HG03457 (cell line): ENCODE data around the gene RPTOR.

Experiments used
- ATAC-seq: cut with Tn5 transposase; IDR thresholded peaks from one replicate; pipeline ENCODE4 v1.9.1; 2021; ENCODE audit warnings: moderate number of reproducible peaks; ENCODE audit not compliant: unreplicated experiment

Gene RPTOR

GRCh38 chr17:80836658-80836965 is 292.0 kb downstream of the RPTOR start:
- no peak for ATAC-seq

GRCh38 chr17:80836971-80837481 is 292.4 kb downstream of the RPTOR start:
- ATAC-seq: no peak

GRCh38 chr17:80837711-80838110 is 293.1 kb downstream of the RPTOR start:
- no peak for ATAC-seq

- ATAC-seq: no peak
These were observed 293.8 kb downstream of the RPTOR start for GRCh38 chr17:80838311-80839025.

GRCh38 chr17:80839026-80839345 is 294.3 kb downstream of the RPTOR start:
- ATAC-seq: no peak

GRCh38 chr17:80839511-80839941 is 294.9 kb downstream of the RPTOR start:
- no peak for ATAC-seq

GRCh38 chr17:80839970-80840369 is 295.3 kb downstream of the RPTOR start:
- ATAC-seq: no peak

- no peak for ATAC-seq
These were observed 297.9 kb downstream of the RPTOR start for GRCh38 chr17:80842456-80843013.

GRCh38 chr17:80843741-80844156 is 299.1 kb downstream of the RPTOR start:
- no peak for ATAC-seq

- no peak for ATAC-seq
These were observed 299.9 kb downstream of the RPTOR start for GRCh38 chr17:80844418-80844990.

GRCh38 chr17:80845069-80845862 is 300.6 kb downstream of the RPTOR start:
- no peak for ATAC-seq

GRCh38 chr17:80845863-80846671 is 301.4 kb downstream of the RPTOR start:
- no peak for ATAC-seq

GRCh38 chr17:80846932-80847331 is 302.3 kb downstream of the RPTOR start:
- ATAC-seq: no peak

- no peak for ATAC-seq
These were observed 303.0 kb downstream of the RPTOR start for GRCh38 chr17:80847496-80848230.

- no peak for ATAC-seq
These were observed 303.9 kb downstream of the RPTOR start for GRCh38 chr17:80848449-80849102.

- no peak for ATAC-seq
These were observed 304.5 kb downstream of the RPTOR start for GRCh38 chr17:80849119-80849518.

- ATAC-seq: no peak
These were observed 305.5 kb downstream of the RPTOR start for GRCh38 chr17:80850109-80850508.

- ATAC-seq: no peak
These were observed 306.2 kb downstream of the RPTOR start for GRCh38 chr17:80850817-80851216.

GRCh38 chr17:80851277-80851925 is 306.8 kb downstream of the RPTOR start:
- ATAC-seq: no peak
